Mammary epithelial cell (primary cell): Measurements from ENCODE around the gene ALDH8A1.

Source experiments
- EZH2 ChIP-seq: IDR thresholded peaks from 2 replicates; pipeline ENCODE4 v1.6.1; 2012; ENCODE audit warnings: low read length, inconsistent platforms, borderline replicate concordance
- TF ChIP-seq, protein P1 (sequence below), 2 donors: IDR thresholded peaks in 1 of 2; conservative IDR thresholded peaks in 1 of 2; 2 replicates each; pipeline ENCODE4 v1.5.1; 2011 to 2012; ENCODE audit warnings: inconsistent platforms in 2 of 2, low read length in 2 of 2, mild to moderate bottlenecking in 2 of 2, control low read depth in 1 of 2, low read depth in 1 of 2; ENCODE audit not compliant: insufficient read depth in 1 of 2; ENCODE audit errors: extremely low read depth in 1 of 2

- TF ChIP-seq, protein P1, sequence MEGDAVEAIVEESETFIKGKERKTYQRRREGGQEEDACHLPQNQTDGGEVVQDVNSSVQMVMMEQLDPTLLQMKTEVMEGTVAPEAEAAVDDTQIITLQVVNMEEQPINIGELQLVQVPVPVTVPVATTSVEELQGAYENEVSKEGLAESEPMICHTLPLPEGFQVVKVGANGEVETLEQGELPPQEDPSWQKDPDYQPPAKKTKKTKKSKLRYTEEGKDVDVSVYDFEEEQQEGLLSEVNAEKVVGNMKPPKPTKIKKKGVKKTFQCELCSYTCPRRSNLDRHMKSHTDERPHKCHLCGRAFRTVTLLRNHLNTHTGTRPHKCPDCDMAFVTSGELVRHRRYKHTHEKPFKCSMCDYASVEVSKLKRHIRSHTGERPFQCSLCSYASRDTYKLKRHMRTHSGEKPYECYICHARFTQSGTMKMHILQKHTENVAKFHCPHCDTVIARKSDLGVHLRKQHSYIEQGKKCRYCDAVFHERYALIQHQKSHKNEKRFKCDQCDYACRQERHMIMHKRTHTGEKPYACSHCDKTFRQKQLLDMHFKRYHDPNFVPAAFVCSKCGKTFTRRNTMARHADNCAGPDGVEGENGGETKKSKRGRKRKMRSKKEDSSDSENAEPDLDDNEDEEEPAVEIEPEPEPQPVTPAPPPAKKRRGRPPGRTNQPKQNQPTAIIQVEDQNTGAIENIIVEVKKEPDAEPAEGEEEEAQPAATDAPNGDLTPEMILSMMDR (conservative IDR thresholded peaks at IDR 0.05 in 1 of 2, IDR thresholded peaks at IDR 0.05 in 1 of 2; ENCODE audit: extremely low read depth in 1 of 2, insufficient read depth in 1 of 2, low read depth in 1 of 2, low read length in 2 of 2) = no peak
- TF ChIP-seq EZH2 = no peak
Measured at GRCh38 chr6:134943522-134944111, 6.3 kb downstream of the ALDH8A1 start.
